Right ventricle myocardium inferior (tissue), 1 donor: ENCODE results near the gene ITPR2. TPM values are rescaled to one million over a fixed set of nuclear protein-coding genes. Genes with fewer than 3 reads are reported as not detected.
"Not testable (repeated sequence)": the region's sequence is repeated elsewhere in the genome, so short reads cannot be mapped to it uniquely, and the experiment has no call there.

Experiments used
- ATAC-seq: fragments of 200-7000 bp; cut with Tn5 transposase; one replicate; pipeline ENCODE4 v1.9.1; 2020; ENCODE audit warnings: mild to moderate bottlenecking, moderate library complexity
- DNase-seq: peaks from one replicate; pipeline ENCODE4 v3.0.0; 2021; ENCODE audit errors: missing footprints
- intact Hi-C: fragments of 100-400 bp; cut with DNase I; formaldehyde crosslinking; loops from one replicate; pipeline ENCODE4 v1.11.0; 2022
- total RNA-seq: library from RNA; stranded (reverse); fragmentation: NEBNext Ultra II Directional; extraction: Animal tissue kit (Norgen Biotek cat#: 25700); gene quantifications from one replicate; pipeline ENCODE4 v1.2.1, GENCODE V29; 2021
- donor health status: DM: no; HTN: yes; CAD: no; lungs with severe emphysema.

ITPR2 gene
- total RNA-seq, 1 donor from 2014 or later: 14.3 TPM

- intact Hi-C loops: no loop called here
- ATAC-seq (no peak), DNase-seq (no peak)
Measured at GRCh38 chr12:26773313-26774104, 59.5 kb downstream of the ITPR2 start.

DNA sequence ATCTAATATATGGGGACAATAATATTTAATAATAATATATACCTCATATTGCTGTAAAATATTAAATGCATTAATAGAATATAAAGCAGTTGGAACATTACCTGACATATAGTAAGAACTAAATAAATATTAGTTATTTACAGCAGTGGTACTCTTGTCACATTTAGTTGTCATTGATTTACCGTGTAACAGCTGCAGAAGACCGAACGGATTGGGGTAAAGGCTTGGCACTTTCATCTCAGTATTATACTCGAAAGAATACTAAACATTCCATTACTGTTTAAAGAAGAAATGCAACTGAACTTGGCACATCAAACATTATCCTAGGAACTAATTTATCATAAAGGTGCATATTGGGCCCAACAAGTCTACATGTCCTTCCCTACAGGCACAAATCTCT is 61.1 kb downstream of the ITPR2 start:
- no peak for ATAC-seq
- intact Hi-C loops: no loop called here
- no peak for DNase-seq

GRCh38 chr12:26770239-26771070 is 62.5 kb downstream of the ITPR2 start:
- intact Hi-C loops: no loop called here

GRCh38 chr12:26769611-26770010 is 63.4 kb downstream of the ITPR2 start:
- no peak for DNase-seq
- intact Hi-C loops: no loop called here
- ATAC-seq: no peak

More at GRCh38 chr12:26770239-26771070, 62.5 kb downstream of the ITPR2 start:
- ATAC-seq: no peak
- no peak for DNase-seq

GRCh38 chr12:26768611-26769603 is 64.1 kb downstream of the ITPR2 start:
- no peak for ATAC-seq
- DNase-seq: no peak
- intact Hi-C loops: no loop called here

- intact Hi-C loops: no loop called here
- ATAC-seq (no peak), DNase-seq (no peak)
Measured at GRCh38 chr12:26767865-26768264, 65.1 kb downstream of the ITPR2 start.

GRCh38 chr12:26767116-26767515 is 65.9 kb downstream of the ITPR2 start:
- DNase-seq (no peak), ATAC-seq (no peak)
- intact Hi-C loops: no loop called here

GRCh38 chr12:26762186-26762585 is 70.8 kb downstream of the ITPR2 start:
- DNase-seq (no peak), ATAC-seq (no peak)
- intact Hi-C loops: no loop called here

GRCh38 chr12:26761775-26762174 is 71.2 kb downstream of the ITPR2 start:
- no peak for ATAC-seq
- no peak for DNase-seq
- intact Hi-C loops: no loop called here

DNA sequence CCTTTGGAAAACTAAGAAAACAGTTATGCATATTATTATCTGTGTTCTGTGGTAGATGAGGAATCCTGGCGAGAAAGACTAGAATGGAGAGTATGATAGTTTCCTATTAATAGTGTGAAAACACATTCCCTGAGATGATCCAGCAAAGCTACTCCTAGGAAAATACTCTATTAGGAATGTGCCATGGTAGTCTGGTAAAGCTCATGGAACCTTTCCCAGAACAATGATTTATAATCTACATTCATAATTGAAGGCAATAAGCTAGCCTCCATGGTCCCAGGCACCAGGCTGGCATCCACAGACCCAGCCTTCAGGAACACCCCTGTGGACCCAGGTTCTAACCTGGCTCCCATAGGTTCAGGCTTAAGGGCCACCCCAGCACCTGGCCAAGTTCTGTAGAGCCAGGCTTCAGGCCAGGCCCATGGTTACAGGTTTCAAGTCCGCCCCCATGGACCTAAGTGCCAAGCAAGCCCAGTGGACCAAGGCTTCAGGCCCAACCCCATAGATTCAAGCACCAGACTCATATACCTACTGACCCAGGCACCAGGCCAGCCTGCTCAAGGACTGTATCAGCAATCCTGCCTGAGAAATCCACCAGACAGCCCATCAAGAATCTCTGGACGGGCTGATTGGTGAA is 72.2 kb downstream of the ITPR2 start:
- no peak for ATAC-seq
- no peak for DNase-seq
- intact Hi-C loops: no loop called here

GRCh38 chr12:26755362-26755761 is 77.6 kb downstream of the ITPR2 start:
- DNase-seq, ATAC-seq, intact Hi-C loops: not testable (repeated sequence)

DNA sequence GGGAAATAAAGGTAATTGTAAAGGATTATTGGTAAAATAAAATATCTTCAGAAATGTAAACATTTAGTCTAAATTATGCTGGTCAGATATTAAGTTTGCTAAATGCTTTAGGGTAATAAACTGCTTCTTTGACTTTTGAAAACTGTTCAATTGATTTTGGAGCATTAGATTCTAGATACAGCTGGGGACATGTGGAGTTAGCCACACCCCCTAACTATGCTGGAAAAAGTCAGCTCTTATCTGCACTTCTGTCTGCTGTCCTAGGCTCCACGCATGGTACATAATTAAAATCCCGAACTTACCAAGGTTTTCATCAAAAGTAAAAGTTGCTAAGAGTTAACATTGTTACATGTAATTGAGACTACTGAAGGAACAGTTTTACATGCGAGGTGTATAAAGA is 78.8 kb downstream of the ITPR2 start:
- intact Hi-C loops: no loop called here
- no peak for DNase-seq
- no peak for ATAC-seq

- intact Hi-C loops: no loop called here
- no peak for ATAC-seq
- no peak for DNase-seq
Measured at GRCh38 chr12:26751179-26751578, 81.8 kb downstream of the ITPR2 start.

GRCh38 chr12:26750531-26751175 is 82.3 kb downstream of the ITPR2 start:
- ATAC-seq (no peak), DNase-seq (no peak)
- intact Hi-C loops: no loop called here

DNA sequence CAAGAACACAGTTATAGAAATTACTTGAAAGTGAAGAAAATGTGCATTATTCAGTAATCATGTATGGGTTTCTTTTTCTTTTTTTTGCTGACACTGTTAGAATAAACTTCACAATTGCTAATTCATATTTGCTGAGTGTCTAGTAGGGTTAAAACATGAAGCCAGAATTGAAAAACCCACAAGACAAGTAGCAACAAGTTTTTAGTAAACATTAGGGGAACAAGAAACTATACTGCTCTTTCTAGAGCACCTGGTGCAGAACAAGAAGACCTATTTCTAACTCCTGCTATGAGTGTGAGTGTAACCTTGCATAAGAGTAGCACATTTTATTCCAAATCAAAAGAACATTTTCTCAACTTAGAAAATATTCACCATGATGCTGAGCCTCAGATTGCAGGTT is 83.2 kb downstream of the ITPR2 start:
- intact Hi-C loops: no loop called here
- DNase-seq (no peak), ATAC-seq (no peak)

GRCh38 chr12:26748741-26749431 is 84.1 kb downstream of the ITPR2 start:
- ATAC-seq: no peak
- intact Hi-C loops: no loop called here
- DNase-seq: no peak

DNA sequence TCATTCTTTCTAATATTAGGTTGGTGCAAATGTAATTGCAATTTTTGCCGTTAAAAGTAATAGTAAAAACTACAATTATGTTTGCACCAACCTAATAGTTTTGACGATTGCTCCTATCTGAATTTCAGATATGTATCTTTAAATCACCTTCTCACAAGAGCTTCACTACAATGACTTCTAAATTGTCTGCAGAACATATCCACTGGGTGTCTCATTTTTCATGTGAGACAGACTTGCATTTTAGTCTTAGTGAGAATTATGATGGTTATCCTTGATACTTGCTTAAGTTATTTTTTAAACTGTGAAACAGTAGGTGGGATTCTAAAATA is 84.6 kb downstream of the ITPR2 start:
- ATAC-seq (no peak), DNase-seq (no peak)
- intact Hi-C loops: no loop called here
